ENCODE data around the gene FAM20C.

Gene FAM20C

DNA sequence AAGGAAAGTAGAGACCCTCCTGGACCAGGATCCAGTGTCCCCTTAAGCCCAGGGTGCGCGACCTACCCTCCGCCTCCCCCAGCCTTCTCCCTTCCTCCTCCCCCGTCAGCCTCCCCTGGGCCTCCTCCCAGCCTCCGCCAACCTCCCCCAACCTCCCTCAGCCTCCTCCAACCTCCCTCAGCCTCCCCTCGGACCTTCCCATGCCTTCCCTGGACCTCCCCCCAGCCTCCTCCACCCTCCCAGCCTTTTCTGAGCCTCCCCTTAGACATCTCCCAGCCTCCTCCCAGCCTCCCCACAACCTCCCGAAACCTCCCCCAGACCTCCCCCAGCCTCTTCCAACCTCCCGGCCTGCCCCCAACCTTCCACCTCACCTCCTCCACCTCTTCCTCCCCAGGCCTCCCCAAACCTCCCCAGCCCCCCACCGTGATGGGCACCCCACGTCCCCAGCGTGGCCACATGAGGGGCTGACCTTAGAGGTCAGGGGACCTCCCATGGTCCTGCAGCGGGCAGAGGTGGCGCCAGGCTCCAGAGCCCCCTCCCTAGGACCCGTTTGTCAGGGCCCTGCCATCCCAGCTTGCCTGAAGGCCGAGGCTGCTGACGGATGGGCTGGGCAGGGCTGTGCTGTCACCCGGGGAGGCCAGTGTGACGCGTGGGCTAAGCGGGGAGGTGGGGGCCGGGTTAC is 18.8 kb downstream of the FAM20C start:
- DNase-seq: no peak

DNA sequence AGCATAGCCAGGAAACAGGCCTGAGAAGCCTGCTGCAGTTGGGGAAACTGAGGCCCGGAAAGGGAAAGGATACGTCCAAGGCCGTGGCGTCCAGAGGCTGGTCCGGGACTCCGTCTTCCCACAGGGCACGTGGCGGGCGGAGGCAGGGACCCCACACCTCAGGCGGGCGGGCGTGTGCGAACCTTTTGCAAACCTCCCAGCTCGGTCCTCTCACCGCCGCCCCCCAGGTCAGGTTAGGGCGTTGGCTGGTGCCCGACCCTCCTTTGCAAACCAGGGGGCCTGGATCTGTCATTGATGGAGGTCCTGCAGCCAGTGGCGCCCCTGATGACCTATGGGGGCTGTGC is 19.3 kb downstream of the FAM20C start:
- DNase-seq: no peak

- DNase-seq: no peak
These were observed 20.4 kb downstream of the FAM20C start for GRCh38 chr7:212754-213153.

DNA sequence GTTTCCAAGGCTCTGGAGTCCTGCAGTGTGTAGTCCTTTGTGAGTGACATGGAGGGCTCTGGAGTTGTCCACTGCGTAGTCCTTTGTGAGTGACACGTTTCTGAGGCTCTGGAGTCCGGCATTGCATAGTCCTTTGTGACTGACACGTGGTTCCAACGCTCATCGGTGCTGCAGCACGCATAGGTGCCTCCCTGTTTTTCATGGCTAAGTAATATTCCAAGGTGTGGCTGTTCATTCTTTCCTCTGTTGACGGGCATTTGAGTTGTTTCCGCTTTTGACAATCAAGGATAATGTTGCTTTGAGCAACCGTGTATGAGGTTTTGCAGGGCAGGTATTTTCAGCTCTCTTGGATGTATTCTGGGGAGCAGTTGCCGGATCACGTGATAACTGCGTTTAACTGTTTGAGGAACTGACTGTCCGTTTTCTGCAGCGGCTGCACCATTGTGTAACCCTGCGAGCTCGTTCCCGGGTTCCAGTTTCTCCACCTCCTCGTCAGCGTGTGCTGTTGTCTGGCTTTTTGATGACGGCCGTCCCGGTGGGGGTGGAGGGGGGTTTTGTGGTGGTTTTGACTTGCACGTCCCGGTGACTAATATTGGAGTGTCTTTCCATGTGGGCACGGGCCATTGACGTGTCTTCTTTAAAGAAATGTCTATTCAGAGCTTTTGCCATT is 21.1 kb downstream of the FAM20C start:
- DNase-seq: no peak

DNA sequence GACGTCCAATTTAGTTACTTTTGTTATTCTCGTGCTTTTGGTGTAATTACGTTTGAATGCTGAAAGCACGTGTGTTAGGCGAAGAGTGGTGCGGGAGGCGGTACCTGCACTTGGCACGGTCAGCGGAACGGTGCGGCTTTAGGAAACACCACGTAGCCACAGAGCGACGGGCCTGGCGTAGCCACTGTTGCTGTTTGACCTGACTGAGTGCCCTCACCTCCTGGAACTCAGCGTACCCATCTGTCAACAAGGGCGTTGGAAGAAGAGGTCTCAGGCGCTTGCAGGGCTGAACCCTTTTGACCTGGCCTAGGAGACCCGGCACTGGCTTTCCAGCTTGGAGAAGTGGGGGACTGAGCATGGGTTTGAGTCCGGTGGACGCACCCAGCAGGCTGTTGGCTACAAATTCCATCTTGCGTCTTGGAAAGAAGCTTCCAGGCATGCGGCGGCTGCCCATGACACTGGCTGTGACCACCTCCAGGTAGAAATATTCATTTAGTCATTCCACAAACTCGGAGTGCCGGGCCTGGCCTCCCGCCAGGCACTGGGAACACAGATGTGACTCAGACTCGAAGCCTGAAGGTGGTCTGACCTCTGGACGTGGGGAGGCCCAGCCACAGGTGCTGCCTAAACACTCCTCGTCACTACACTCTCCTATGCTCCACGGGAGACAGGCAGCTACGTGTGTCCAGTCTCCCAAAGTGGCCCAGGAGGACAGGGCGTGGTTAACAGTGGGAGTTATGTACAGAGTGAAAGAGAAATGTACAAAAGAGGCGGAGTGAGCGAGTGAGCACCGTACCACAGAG is 22.2 kb downstream of the FAM20C start:
- DNase-seq: no peak

DNA sequence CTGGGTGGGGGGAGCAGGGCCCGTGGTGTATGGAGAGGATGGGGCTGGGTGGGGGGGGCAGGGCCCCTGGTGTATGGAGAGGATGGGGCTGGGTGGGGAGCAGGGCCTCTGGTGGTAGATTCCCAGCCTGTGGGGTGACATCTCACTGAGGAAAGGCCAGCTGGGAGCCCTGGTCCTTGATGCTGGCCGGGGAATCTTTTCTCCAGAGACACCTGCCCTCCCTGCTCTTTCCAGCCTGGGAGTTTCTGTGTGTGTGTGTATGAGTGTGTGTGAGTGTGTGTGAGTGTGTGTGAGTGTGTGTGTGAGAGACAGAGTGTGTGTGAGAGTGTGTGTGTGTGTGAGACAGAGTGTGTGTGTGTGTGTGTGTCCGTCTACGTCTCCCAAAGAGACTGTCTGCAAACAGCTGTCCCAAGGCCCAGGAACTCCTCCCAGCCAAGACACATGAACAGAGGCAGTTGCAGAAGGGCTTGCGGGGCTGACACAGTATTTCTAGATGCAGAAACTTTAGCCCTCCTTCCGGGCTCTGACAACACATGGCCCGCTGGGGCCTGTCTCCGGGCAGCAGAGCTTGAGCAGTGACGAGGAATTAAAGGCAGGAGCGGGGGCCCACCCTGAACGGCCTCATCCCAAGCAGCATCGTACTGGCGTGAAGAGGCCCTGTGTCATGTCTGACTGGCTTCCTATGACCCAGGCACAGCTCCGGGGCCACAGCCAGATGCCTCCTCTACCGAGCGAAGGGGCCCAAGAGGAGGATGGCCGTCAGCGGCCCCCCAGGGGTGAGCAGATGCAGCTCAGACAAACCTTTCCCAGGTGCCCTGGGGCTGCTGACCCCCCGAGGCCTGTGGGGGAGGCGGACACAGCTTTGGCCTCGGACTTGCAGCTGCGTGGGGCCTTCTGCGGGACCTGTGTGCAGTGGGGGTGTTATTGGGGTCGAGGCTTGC is 24.3 kb downstream of the FAM20C start:
- DNase-seq: no peak

DNA sequence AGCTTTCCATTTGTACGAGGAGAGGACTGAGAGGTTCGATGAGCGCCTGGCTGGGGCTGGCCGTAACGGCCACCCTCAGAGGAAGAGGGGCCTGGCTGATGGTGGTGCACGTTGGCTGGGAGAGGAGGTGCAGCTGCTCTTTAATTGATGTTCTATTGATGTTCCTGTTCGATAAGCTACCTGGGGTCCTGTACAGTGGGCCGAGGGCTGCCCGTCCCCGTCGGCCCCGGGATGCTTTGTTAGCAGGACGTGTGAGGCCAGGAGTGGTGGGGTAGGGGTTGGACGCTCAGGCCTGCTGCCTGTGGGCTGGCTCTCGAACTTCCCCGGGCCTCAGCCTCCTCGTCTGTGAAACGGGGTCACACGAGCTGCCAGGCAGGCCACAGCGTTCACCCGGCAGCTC is 25.4 kb downstream of the FAM20C start:
- DNase-seq: no peak

DNA sequence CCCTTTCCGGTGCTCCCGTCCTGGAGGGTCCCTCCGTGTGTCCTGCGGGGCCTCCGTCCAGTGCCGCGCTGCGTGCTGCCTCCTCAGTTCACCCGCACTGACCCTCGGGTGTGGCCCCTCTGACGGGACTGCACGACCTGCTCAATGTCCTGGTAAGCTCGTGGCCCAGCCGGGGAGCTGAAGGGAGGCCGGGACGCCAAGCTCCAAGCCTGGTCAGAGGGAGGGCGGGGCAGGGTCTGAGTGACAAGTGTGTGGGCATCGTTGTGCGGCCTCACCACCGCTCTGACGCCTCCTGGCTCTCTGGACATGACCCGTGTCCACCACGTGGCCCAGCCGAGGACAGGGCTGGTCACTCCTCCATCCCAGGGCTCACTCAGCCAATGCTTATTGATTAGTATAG is 25.9 kb downstream of the FAM20C start:
- no peak for DNase-seq

DNA sequence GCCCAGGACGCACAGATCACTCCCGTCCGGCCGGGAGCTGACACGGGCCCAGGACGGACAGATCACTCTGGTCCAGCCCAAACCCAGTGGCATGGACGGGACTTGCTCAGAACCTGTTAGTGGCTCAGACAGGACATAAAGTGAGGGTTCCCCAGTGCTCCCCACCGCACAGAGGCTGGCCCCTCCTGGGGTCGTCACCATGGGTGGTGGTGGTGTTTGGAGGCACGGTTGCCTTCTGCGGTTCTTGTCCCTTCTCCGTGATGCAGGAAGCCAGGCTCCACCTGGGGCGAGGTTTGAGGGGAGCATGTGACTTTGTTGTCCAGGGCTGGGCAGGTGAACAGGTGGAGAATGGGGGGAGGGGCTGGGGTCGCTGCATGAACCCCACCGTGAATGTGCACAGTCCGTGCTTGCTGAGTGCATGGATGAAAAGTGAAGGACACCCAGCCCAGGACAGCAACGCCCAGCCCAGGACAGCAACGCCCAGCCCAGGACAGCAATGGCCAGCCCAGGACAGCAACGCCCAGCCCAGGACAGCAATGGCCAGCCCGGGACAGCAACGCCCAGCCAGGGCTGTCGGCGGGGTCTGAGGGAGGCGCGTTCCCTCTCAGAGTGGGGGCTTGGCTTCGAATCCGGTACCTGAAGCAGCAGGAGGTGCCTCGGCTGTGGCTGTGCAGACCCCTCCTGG is 26.7 kb downstream of the FAM20C start:
- DNase-seq: no peak

GRCh38 chr7:219581-220150 is 27.3 kb downstream of the FAM20C start:
- no peak for DNase-seq

- no peak for DNase-seq
These were observed 27.9 kb downstream of the FAM20C start for GRCh38 chr7:220151-220841.

- DNase-seq: no peak
These were observed 29.8 kb downstream of the FAM20C start for GRCh38 chr7:221978-222715.

DNA sequence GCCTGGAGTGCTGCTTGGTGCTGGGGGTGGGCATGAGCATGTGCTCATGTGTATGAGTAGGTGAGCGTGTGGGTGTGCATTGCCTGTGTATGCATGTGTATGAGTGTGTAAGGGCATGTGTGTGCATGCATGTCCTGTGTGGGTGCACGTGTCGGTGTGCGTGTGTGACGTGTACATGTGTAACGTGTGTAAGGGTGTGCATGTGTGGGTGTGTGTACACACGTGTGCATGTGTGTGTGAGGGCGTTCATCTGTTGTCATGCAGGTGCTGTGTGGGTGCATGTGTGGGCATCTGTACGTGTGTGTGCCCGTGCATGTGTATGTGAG is 30.3 kb downstream of the FAM20C start:
- DNase-seq: no peak

GRCh38 chr7:223118-223800 is 30.9 kb downstream of the FAM20C start:
- DNase-seq: no peak

GRCh38 chr7:223861-224260 is 31.5 kb downstream of the FAM20C start:
- no peak for DNase-seq

- no peak for DNase-seq
These were observed 34.0 kb downstream of the FAM20C start for GRCh38 chr7:226281-226895.

DNA sequence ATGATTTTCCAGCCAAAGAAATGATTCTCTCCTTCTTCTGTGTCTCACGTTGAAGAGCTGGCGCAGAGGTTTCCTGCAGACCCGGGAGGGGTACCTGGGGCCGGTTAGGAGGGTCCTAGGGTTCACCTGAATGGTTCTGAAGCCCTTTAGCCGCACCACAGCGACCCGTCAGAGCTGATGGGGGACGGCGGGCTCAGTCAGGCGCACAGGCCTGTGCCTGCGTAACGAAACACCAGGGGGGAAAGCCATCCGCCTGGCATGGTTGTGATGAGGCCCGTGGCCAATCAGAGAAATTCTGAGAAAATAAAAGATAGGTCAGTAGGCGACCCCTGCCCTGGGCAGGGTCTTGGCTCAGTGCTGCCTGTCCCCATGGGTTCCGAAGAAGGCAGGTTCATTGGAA is 35.6 kb downstream of the FAM20C start:
- no peak for DNase-seq

DNA sequence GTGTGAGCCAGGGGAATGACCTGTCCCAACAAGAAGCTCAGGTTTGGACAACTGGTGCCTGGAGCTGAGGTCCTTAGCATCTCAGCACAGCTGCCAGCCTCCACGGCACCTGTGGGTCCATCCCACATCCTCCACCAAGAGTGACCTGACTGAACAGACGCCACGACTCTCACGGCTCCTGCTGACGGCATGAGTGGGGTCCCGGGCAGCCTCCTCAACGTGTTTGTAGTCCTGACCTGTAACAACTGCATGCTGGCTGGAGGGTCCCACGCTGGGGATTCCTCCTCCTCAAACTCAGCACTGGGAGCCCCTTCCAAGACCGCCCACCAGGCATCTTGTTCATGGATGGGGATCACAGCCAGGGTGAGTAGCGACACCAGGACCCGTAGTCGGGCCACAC is 36.2 kb downstream of the FAM20C start:
- no peak for DNase-seq

GRCh38 chr7:229184-229964 is 37.0 kb downstream of the FAM20C start:
- no peak for DNase-seq
